Ascending aorta (tissue), 2 donors: ENCODE data around the gene ANTXR1. TPM values are rescaled to one million over a fixed set of nuclear protein-coding genes. Genes with fewer than 3 reads are reported as not detected.
A peak's percentile ranks its signal among the peaks of the same experiment; 100 is the strongest.

Experiments used
- DNase-seq, 2 donors: peaks; one replicate each; pipeline ENCODE4 v3.0.0-alpha.2; 2019; ENCODE audit warnings: low spot score in 2 of 2
- H3K27ac ChIP-seq, 2 donors: fragments of 200-600 bp; sonication (generic); one replicate each; pipeline ENCODE4 v1.5.1; 2016 to 2017; ENCODE audit warnings: mild to moderate bottlenecking in 1 of 2
- H3K27me3 ChIP-seq: fragments of 200-600 bp; sonication (generic); one replicate; pipeline ENCODE4 v1.5.1; 2017
- H3K36me3 ChIP-seq, 2 donors: fragments of 200-600 bp; sonication (generic); one replicate each; pipeline ENCODE4 v1.5.1; 2016
- H3K4me1 ChIP-seq, 2 donors: fragments of 200-600 bp; sonication (generic); one replicate each; pipeline ENCODE4 v1.5.1; 2016 to 2017; ENCODE audit warnings: mild to moderate bottlenecking in 1 of 2
- H3K4me3 ChIP-seq, 2 donors: fragments of 200-600 bp; sonication (generic); one replicate each; pipeline ENCODE4 v1.5.1; 2016 to 2017; ENCODE audit warnings: mild to moderate bottlenecking in 1 of 2
- H3K9me3 ChIP-seq, 2 donors: fragments of 200-600 bp; sonication (generic); one replicate each; pipeline ENCODE4 v1.5.1; 2016
- intact Hi-C: fragments of 100-400 bp; cut with DNase I; formaldehyde crosslinking; loops from one replicate; pipeline ENCODE4 v1.15.1; 2023
- total RNA-seq: library from RNA; depleted of rRNA; stranded (reverse); fragments of >200 nt; gene quantifications from one replicate; pipeline ENCODE4 v1.1.0, GENCODE V29; 2016
- TF ChIP-seq, protein P1 (sequence below), 3 experiments: fragments of 200-600 bp in 2 of 3; fragments of 450-650 bp in 1 of 3; sonication (generic) in 2 of 3; IDR thresholded peaks; one replicate each; pipeline ENCODE4 v1.5.1; 2016 to 2019; ENCODE audit warnings: antibody characterized with exemption in 3 of 3, mild to moderate bottlenecking in 1 of 3, moderate library complexity in 1 of 3

The ANTXR1 gene
- total RNA-seq, 1 donor from 2014 or later = 90.3 TPM

GRCh38 chr2:69164061-69164778, 151.2 kb downstream of the ANTXR1 start:
- intact Hi-C loops = loop anchor here (5.0 kb wide), 1 partner anchor 47 kb away; no protein-coding TSS in a partner anchor
- no peak for DNase-seq
- H3K9me3 ChIP-seq = no peaks in the 10 kb centered on the region
- H3K4me3 ChIP-seq = no peak overlapping the region
- H3K27me3 ChIP-seq = no peaks in the 10 kb centered on the region
- H3K27ac ChIP-seq = peak overlapping the region; percentile 83 to 86
- no peaks in the 10 kb centered on the region for H3K36me3 ChIP-seq
- H3K4me1 ChIP-seq = peaks cover 16 to 69% of the 10 kb centered on the region in 2 donors
- TF ChIP-seq, protein P1, sequence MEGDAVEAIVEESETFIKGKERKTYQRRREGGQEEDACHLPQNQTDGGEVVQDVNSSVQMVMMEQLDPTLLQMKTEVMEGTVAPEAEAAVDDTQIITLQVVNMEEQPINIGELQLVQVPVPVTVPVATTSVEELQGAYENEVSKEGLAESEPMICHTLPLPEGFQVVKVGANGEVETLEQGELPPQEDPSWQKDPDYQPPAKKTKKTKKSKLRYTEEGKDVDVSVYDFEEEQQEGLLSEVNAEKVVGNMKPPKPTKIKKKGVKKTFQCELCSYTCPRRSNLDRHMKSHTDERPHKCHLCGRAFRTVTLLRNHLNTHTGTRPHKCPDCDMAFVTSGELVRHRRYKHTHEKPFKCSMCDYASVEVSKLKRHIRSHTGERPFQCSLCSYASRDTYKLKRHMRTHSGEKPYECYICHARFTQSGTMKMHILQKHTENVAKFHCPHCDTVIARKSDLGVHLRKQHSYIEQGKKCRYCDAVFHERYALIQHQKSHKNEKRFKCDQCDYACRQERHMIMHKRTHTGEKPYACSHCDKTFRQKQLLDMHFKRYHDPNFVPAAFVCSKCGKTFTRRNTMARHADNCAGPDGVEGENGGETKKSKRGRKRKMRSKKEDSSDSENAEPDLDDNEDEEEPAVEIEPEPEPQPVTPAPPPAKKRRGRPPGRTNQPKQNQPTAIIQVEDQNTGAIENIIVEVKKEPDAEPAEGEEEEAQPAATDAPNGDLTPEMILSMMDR (IDR thresholded peaks at IDR 0.05) = no peak

- Histone ChIP-seq H3K27me3 (no peaks in the 10 kb centered on the region), H3K9me3 (no peaks in the 10 kb centered on the region), H3K36me3 (no peaks in the 10 kb centered on the region), H3K4me3 (no peak overlapping the region), H3K27ac (peak overlapping the region; percentile 83 to 86), H3K4me1 (peaks cover 16 to 77% of the 10 kb centered on the region in 2 donors)
- intact Hi-C loops = no loop called here
- DNase-seq = no peak
- TF ChIP-seq, protein P1 (IDR thresholded peaks at IDR 0.05) = no peak
These were observed 152.3 kb downstream of the ANTXR1 start for GRCh38 chr2:69165091-69165880.

DNA sequence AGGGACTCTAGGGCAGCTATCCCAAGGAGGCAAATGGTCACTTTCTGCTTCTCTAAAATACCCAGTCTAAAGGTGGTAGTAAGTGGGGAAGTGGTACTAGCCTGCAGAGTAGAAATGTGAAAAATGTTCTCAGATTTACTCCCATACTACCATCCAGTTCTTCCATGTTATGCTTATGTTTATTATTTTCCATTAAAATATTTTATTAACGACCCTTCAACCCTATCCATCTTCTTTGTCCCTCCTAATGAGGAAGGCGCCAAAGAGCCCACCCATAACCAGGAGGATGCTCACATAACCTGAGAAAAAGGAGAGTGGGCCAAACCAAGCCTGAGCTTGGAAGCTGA, 153.5 kb downstream of the ANTXR1 start:
- no peak for DNase-seq
- Histone ChIP-seq H3K27me3 (no peaks in the 10 kb centered on the region), H3K4me3 (no peak overlapping the region), H3K4me1 (peaks cover 23 to 76% of the 10 kb centered on the region in 2 donors), H3K36me3 (no peaks in the 10 kb centered on the region), H3K27ac (peak overlapping the region; percentile 76 to 96), H3K9me3 (no peaks in the 10 kb centered on the region)
- TF ChIP-seq, protein P1 (IDR thresholded peaks at IDR 0.05) = no peak
- intact Hi-C loops = no loop called here

DNA sequence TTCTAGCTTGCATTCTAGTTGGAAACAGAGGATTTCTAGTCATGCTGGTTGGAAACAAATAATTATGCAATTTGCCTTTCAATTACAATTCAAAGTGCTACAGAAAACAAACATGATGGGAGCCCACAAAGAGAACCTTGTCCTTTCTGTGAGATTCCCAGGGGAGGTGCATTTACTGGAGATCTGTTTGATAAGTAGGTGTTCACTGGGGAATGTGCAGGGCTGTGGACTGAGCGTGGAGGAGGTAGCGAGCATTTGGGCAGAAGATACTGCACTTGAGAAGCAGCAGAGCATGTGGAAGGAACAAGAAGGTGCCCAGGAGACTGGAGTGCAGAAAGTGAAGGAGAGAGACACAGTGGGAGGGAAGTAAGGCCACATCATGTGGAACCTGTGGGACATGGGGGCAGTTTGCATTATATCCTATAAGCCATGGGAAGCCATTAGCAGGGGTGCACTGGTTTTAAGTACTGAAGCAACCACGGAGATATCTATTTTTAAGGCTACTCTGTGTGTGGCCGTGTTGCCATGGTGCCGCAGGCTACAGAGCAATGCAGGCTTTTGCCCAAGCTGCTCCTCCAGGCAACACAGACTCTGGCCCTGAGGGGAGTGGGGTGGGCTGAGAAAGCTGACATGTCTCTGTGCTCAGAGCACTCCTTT, 154.0 kb downstream of the ANTXR1 start:
- H3K4me3 ChIP-seq = no peak overlapping the region
- no peaks in the 10 kb centered on the region for H3K9me3 ChIP-seq
- TF ChIP-seq, protein P1 (IDR thresholded peaks at IDR 0.05) = no peak
- peaks cover 25 to 76% of the 10 kb centered on the region in 2 donors for H3K4me1 ChIP-seq
- H3K27me3 ChIP-seq = no peaks in the 10 kb centered on the region
- no peaks in the 10 kb centered on the region for H3K36me3 ChIP-seq
- H3K27ac ChIP-seq = peak overlapping the region; percentile 76 to 96
- intact Hi-C loops = no loop called here
- DNase-seq = no peak

DNA sequence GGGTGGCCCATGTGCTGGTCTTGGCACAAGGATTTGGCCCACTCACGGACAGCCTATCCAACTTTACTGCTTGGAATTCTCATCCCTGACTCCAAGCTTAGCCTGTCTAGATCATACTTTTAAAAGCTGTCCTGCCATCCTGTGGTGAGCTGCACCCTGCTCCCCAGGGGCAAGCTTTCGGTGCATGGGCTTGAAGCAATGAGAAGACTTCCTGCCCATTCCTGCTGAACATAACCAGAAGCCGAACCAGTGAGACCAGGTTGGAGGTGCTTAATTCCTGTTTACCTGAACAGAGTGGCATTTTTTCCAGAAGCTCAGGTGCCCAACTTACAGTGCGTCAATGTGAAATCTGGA, 154.5 kb downstream of the ANTXR1 start:
- intact Hi-C loops = no loop called here
- H3K4me3 ChIP-seq = no peak overlapping the region
- H3K9me3 ChIP-seq = no peaks in the 10 kb centered on the region
- H3K4me1 ChIP-seq = peaks cover 25 to 76% of the 10 kb centered on the region in 2 donors
- no peak for DNase-seq
- TF ChIP-seq, protein P1 (IDR thresholded peaks at IDR 0.05) = peak in 1 of 3 experiments; percentile 14
- H3K27me3 ChIP-seq = no peaks in the 10 kb centered on the region
- H3K36me3 ChIP-seq = no peaks in the 10 kb centered on the region
- peak overlapping the region; percentile 76 to 96 for H3K27ac ChIP-seq
